HG03442 (cell line): ENCODE results near the gene IGSF23.

ENCODE experiments used
- ATAC-seq: cut with Tn5 transposase; IDR thresholded peaks from one replicate; pipeline ENCODE4 v1.9.1; 2021; ENCODE audit warnings: mild to moderate bottlenecking, moderate library complexity; ENCODE audit not compliant: unreplicated experiment

IGSF23 gene

GRCh38 chr19:44684892-44685863, 71.8 kb downstream of the IGSF23 start:
- no peak for ATAC-seq

- no peak for ATAC-seq
These were observed 72.5 kb downstream of the IGSF23 start for GRCh38 chr19:44685877-44686276.
